GM23248 (cell line): ENCODE measurements around the gene OR6C4.

Experiments
- EZH2 ChIP-seq: fragments of 200-600 bp; sonication (generic); IDR thresholded peaks from 2 replicates; pipeline ENCODE4 v1.6.1; 2018; ENCODE audit warnings: antibody characterized with exemption, mild to moderate bottlenecking; ENCODE audit not compliant: insufficient read depth, poor library complexity, severe bottlenecking
- EZH2phosphoT487 ChIP-seq: fragments of 200-600 bp; sonication (generic); IDR thresholded peaks from 2 replicates; pipeline ENCODE4 v1.6.1; 2018; ENCODE audit warnings: antibody characterized with exemption, moderate library complexity, mild to moderate bottlenecking, low read depth; ENCODE audit not compliant: insufficient read depth

GRCh38 chr12:55516391-55516790 is 33.0 kb upstream of the OR6C4 start:
- TF ChIP-seq EZH2phosphoT487 (no peak), EZH2 (no peak)
